ENCODE results near the gene ZFP3.

- no peak for TF ChIP-seq CTCF (IDR thresholded peaks at IDR 0.05)
- no peak for TF ChIP-seq POLR2A (IDR thresholded peaks at IDR 0.05)
Observed at GRCh38 chr17:5077781-5078105, 524 bp upstream of the ZFP3 start.
